ENCODE results near the gene ST7. TPM values are rescaled to one million over a fixed set of nuclear protein-coding genes. Genes with fewer than 3 reads are reported as not detected.

Gene ST7
- total and polyA plus RNA-seq, 9 donors: 11.6 to 20.7 (median 15.0) TPM

DNA sequence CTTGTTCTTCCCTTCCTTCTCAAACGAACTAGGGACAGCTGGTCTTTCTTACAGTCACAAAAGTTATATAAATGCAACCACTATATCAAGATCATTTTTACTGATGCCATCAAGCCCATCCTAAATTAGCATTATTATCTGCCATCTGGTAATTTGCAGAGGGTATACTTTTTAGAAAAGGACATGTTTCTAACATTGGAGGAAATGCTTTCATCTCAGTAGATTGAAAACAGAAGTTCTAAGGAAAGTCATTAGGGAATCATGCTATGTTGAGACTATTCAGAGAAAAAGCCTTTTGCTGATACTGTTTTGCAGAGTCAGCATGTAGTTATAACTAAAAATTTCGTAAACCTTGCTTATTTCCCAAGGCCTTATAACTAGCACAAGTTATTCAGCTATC is 222.9 kb downstream of the ST7 start:
- no peak overlapping the region for H3K27ac ChIP-seq (ENCODE audit: low read length)
- no peaks in the 10 kb centered on the region for H3K9me3 ChIP-seq (replicated peaks; ENCODE audit: control insufficient read depth, low read depth, low read length)
- H3K36me3 ChIP-seq (ENCODE audit: control insufficient read depth, insufficient read depth, low read length): peaks cover 15% of the 10 kb centered on the region
- no peak overlapping the region for H3K4me3 ChIP-seq (ENCODE audit: low read length)
- WGBS (ENCODE audit: insufficient coverage): no CpG with 5 or more reads among the region's 2 CpGs
- no peaks in the 10 kb centered on the region for H3K27me3 ChIP-seq (ENCODE audit: control insufficient read depth, insufficient read depth, low read length)
- DNase-seq: no peak
- no peaks in the 10 kb centered on the region for H3K4me1 ChIP-seq (ENCODE audit: control insufficient read depth, insufficient read depth, low read length)

- no peak overlapping the region for H3K27ac ChIP-seq (ENCODE audit: low read length)
- no CpG with 5 or more reads among the region's 2 CpGs for WGBS (ENCODE audit: insufficient coverage)
These were observed 225.3 kb downstream of the ST7 start for GRCh38 chr7:117178600-117178999.

GRCh38 chr7:117179701-117180100 is 226.4 kb downstream of the ST7 start:
- peaks cover 8% of the 10 kb centered on the region for H3K36me3 ChIP-seq (ENCODE audit: control insufficient read depth, insufficient read depth, low read length)
- no peaks in the 10 kb centered on the region for H3K27me3 ChIP-seq (ENCODE audit: control insufficient read depth, insufficient read depth, low read length)
- no peak overlapping the region for H3K27ac ChIP-seq (ENCODE audit: low read length)
- H3K9me3 ChIP-seq (replicated peaks; ENCODE audit: control insufficient read depth, low read depth, low read length): no peaks in the 10 kb centered on the region
- no peak overlapping the region for H3K4me3 ChIP-seq (ENCODE audit: low read length)
- no peak for DNase-seq
- no peaks in the 10 kb centered on the region for H3K4me1 ChIP-seq (ENCODE audit: control insufficient read depth, insufficient read depth, low read length)
- 67% methylated on average over 1 of the region's 2 CpGs for WGBS (ENCODE audit: insufficient coverage)

More at GRCh38 chr7:117178600-117178999, 225.3 kb downstream of the ST7 start:
- DNase-seq: no peak
- Histone ChIP-seq H3K27me3 (ENCODE audit: control insufficient read depth, insufficient read depth, low read length) (no peaks in the 10 kb centered on the region), H3K4me3 (ENCODE audit: low read length) (no peak overlapping the region), H3K9me3 (replicated peaks; ENCODE audit: control insufficient read depth, low read depth, low read length) (no peaks in the 10 kb centered on the region), H3K4me1 (ENCODE audit: control insufficient read depth, insufficient read depth, low read length) (no peaks in the 10 kb centered on the region), H3K36me3 (ENCODE audit: control insufficient read depth, insufficient read depth, low read length) (peaks cover 10% of the 10 kb centered on the region)

- H3K9me3 ChIP-seq (replicated peaks; ENCODE audit: control insufficient read depth, low read depth, low read length): no peaks in the 10 kb centered on the region
- no peak for DNase-seq
- H3K36me3 ChIP-seq (ENCODE audit: control insufficient read depth, insufficient read depth, low read length): no peaks in the 10 kb centered on the region
- 83% methylated on average over 1 of the region's 2 CpGs for WGBS (ENCODE audit: insufficient coverage)
- H3K27me3 ChIP-seq (ENCODE audit: control insufficient read depth, insufficient read depth, low read length): no peaks in the 10 kb centered on the region
- H3K4me1 ChIP-seq (ENCODE audit: control insufficient read depth, insufficient read depth, low read length): no peaks in the 10 kb centered on the region
- no peak overlapping the region for H3K27ac ChIP-seq (ENCODE audit: low read length)
- H3K4me3 ChIP-seq (ENCODE audit: low read length): no peak overlapping the region
These were observed 230.4 kb downstream of the ST7 start for GRCh38 chr7:117183729-117184128.

DNA sequence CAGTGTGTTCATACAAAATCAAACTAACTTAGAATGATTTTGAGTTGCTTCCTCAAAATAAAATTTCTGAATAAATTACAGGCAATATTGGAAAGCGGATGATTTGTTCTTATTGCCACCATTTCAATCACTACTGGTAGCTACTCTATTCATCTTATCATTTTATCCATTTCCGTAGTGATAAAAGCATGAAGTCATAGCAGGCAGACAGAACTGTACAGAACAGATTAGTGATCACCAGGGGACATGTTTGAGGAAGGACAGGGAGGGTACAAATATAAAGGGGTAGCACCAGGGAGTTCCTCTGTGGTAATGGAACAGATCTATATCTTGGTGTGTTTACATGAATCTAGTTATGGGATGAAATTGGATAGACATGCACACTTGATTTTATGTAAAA is 231.1 kb downstream of the ST7 start:
- Histone ChIP-seq H3K9me3 (replicated peaks; ENCODE audit: control insufficient read depth, low read depth, low read length) (no peaks in the 10 kb centered on the region), H3K4me1 (ENCODE audit: control insufficient read depth, insufficient read depth, low read length) (no peaks in the 10 kb centered on the region), H3K36me3 (ENCODE audit: control insufficient read depth, insufficient read depth, low read length) (no peaks in the 10 kb centered on the region), H3K27ac (ENCODE audit: low read length) (no peak overlapping the region), H3K27me3 (ENCODE audit: control insufficient read depth, insufficient read depth, low read length) (no peaks in the 10 kb centered on the region), H3K4me3 (ENCODE audit: low read length) (no peak overlapping the region)
- DNase-seq: no peak
- WGBS (ENCODE audit: insufficient coverage): no CpG with 5 or more reads among the region's 2 CpGs

DNA sequence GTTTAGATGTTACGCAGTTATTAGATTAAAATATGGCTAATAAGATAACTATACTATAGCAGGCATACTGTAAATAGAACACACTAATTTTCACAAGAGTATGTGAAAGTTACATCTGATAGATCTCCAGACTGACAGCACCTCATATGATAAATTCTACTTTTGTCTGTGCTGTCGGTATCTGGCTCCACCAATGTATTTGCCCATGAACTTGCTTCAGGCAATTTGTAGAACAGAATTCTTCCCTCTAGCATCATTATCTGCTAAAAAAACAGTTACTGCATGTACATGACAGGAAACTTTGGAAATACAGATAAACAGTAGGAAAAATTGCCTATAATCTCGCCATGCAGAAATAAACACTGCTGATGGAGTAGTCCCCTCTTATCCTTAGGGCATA is 231.8 kb downstream of the ST7 start:
- no peak overlapping the region for H3K4me3 ChIP-seq (ENCODE audit: low read length)
- DNase-seq: no peak
- 100% methylated on average over 1 of the region's 3 CpGs for WGBS (ENCODE audit: insufficient coverage)
- no peaks in the 10 kb centered on the region for H3K4me1 ChIP-seq (ENCODE audit: control insufficient read depth, insufficient read depth, low read length)
- H3K27ac ChIP-seq (ENCODE audit: low read length): no peak overlapping the region
- peaks cover 5% of the 10 kb centered on the region for H3K36me3 ChIP-seq (ENCODE audit: control insufficient read depth, insufficient read depth, low read length)
- H3K9me3 ChIP-seq (replicated peaks; ENCODE audit: control insufficient read depth, low read depth, low read length): no peaks in the 10 kb centered on the region
- H3K27me3 ChIP-seq (ENCODE audit: control insufficient read depth, insufficient read depth, low read length): no peaks in the 10 kb centered on the region

- no peaks in the 10 kb centered on the region for H3K4me1 ChIP-seq (ENCODE audit: control insufficient read depth, insufficient read depth, low read length)
- no peaks in the 10 kb centered on the region for H3K27me3 ChIP-seq (ENCODE audit: control insufficient read depth, insufficient read depth, low read length)
- H3K9me3 ChIP-seq (replicated peaks; ENCODE audit: control insufficient read depth, low read depth, low read length): no peaks in the 10 kb centered on the region
- H3K4me3 ChIP-seq (ENCODE audit: low read length): no peak overlapping the region
- DNase-seq: no peak
- 100% methylated on average over 1 of the region's 7 CpGs for WGBS (ENCODE audit: insufficient coverage)
- H3K36me3 ChIP-seq (ENCODE audit: control insufficient read depth, insufficient read depth, low read length): peaks cover 11% of the 10 kb centered on the region
- no peak overlapping the region for H3K27ac ChIP-seq (ENCODE audit: low read length)
These were observed 233.1 kb downstream of the ST7 start for GRCh38 chr7:117186218-117187010.

- H3K4me1 ChIP-seq (ENCODE audit: control insufficient read depth, insufficient read depth, low read length): no peaks in the 10 kb centered on the region
These were observed 235.1 kb downstream of the ST7 start for GRCh38 chr7:117188376-117188775.

DNA sequence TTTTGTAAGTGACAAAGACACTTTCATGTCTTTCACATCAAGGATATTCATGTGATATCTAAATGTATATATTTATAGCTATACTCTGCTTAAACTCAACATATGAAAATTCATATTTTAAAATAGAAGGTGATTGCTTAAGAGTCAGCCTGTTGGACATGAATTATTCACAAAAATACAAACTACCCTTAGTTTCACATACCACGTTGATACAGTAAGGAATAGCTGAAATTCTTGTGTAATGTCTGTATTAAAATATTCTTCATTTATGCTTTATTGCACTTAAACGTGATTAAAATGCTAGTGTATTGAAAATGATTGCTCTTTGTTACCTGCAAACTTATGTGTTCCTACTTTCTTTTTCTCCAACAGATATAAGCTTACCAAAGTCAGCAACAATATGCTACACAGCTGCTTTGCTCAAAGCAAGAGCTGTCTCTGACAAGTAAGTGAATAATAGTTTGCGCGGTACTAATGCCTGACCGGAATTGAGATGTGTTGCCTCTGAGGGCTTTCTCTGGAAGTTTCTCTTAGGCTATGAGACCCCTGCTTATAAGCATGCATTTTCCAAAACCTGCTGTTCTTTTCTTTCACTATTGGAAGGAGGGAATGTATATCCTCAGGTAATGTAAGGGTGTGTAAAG is 235.8 kb downstream of the ST7 start:
- Histone ChIP-seq H3K36me3 (ENCODE audit: control insufficient read depth, insufficient read depth, low read length) (peaks cover 14% of the 10 kb centered on the region), H3K27me3 (ENCODE audit: control insufficient read depth, insufficient read depth, low read length) (no peaks in the 10 kb centered on the region), H3K4me3 (ENCODE audit: low read length) (no peak overlapping the region), H3K27ac (ENCODE audit: low read length) (no peak overlapping the region), H3K9me3 (replicated peaks; ENCODE audit: control insufficient read depth, low read depth, low read length) (no peaks in the 10 kb centered on the region), H3K4me1 (ENCODE audit: control insufficient read depth, insufficient read depth, low read length) (no peaks in the 10 kb centered on the region)
- WGBS (ENCODE audit: insufficient coverage): no CpG with 5 or more reads among the region's 5 CpGs
- DNase-seq: no peak

More at GRCh38 chr7:117188376-117188775, 235.1 kb downstream of the ST7 start:
- Histone ChIP-seq H3K4me3 (ENCODE audit: low read length) (no peak overlapping the region), H3K36me3 (ENCODE audit: control insufficient read depth, insufficient read depth, low read length) (peaks cover 14% of the 10 kb centered on the region), H3K27ac (ENCODE audit: low read length) (no peak overlapping the region), H3K9me3 (replicated peaks; ENCODE audit: control insufficient read depth, low read depth, low read length) (no peaks in the 10 kb centered on the region), H3K27me3 (ENCODE audit: control insufficient read depth, insufficient read depth, low read length) (no peaks in the 10 kb centered on the region)
- no peak for DNase-seq

GRCh38 chr7:117190104-117190503 is 236.8 kb downstream of the ST7 start:
- no peaks in the 10 kb centered on the region for H3K9me3 ChIP-seq (replicated peaks; ENCODE audit: control insufficient read depth, low read depth, low read length)
- H3K27ac ChIP-seq (ENCODE audit: low read length): no peak overlapping the region
- no peaks in the 10 kb centered on the region for H3K4me1 ChIP-seq (ENCODE audit: control insufficient read depth, insufficient read depth, low read length)
- WGBS (ENCODE audit: insufficient coverage): 93% methylated on average over 6 of the region's 8 CpGs
- no peak for DNase-seq
- no peaks in the 10 kb centered on the region for H3K27me3 ChIP-seq (ENCODE audit: control insufficient read depth, insufficient read depth, low read length)
- no peak overlapping the region for H3K4me3 ChIP-seq (ENCODE audit: low read length)
- H3K36me3 ChIP-seq (ENCODE audit: control insufficient read depth, insufficient read depth, low read length): peaks cover 14% of the 10 kb centered on the region
